Measurements from ENCODE around the gene SESN2.

GRCh38 chr1:28236656-28237322 lies 22.5 kb upstream of the SESN2 start:
- TF ChIP-seq CTCF (IDR thresholded peaks at IDR 0.05) (no peak), POLR2A (IDR thresholded peaks at IDR 0.05) (no peak)

Data from right lobe of liver (tissue), 4 donors.